ENCODE data around the gene ITPK1.

DNA sequence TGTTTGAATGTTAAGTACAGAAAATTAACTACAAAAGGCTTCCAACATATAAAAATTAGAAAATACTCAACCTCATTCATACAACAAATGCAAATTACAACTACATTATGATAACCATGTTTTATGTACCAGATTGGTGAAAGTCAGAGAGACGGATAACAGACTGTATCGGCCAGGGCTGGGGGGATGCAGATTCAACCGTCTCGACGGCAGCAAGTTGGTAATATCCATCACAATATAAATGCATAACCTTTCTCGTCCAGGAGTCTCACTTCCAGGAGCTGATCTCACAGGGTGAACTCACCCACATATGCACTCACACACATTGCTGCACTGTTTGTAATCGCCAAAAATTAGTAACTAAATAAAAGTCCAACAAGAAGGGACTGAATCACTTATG lies 89.4 kb downstream of the ITPK1 start:
- no peak for TF ChIP-seq CTCF (IDR thresholded peaks at IDR 0.05; ENCODE audit: extremely low read depth in 1 of 2, insufficient read depth in 1 of 2, low read depth in 1 of 2, low read length in 2 of 2)
- TF ChIP-seq POLR2A (IDR thresholded peaks at IDR 0.05; ENCODE audit: low read depth, low read length), result no peak
- no peak for TF ChIP-seq POLR2AphosphoS5 (IDR thresholded peaks at IDR 0.05; ENCODE audit: insufficient read depth, low read depth, low read length)
- TF ChIP-seq MAX (IDR thresholded peaks at IDR 0.05; ENCODE audit: insufficient read depth, insufficient read length), result no peak
- TF ChIP-seq EZH2 (IDR thresholded peaks at IDR 0.05; ENCODE audit: borderline replicate concordance, low read depth, low read length, severe bottlenecking), result no peak
- TF ChIP-seq JUN (IDR thresholded peaks at IDR 0.05; ENCODE audit: borderline replicate concordance, insufficient read depth, insufficient read length, low read depth), result no peak
- no peak for TF ChIP-seq GATA2 (IDR thresholded peaks at IDR 0.05; ENCODE audit: insufficient read depth, insufficient read length, low read depth, low read length)
- no peak for TF ChIP-seq MYC (IDR thresholded peaks at IDR 0.05; ENCODE audit: low read depth, low read length)
